Measurements from ENCODE around the gene EMP1.

The EMP1 gene

DNA sequence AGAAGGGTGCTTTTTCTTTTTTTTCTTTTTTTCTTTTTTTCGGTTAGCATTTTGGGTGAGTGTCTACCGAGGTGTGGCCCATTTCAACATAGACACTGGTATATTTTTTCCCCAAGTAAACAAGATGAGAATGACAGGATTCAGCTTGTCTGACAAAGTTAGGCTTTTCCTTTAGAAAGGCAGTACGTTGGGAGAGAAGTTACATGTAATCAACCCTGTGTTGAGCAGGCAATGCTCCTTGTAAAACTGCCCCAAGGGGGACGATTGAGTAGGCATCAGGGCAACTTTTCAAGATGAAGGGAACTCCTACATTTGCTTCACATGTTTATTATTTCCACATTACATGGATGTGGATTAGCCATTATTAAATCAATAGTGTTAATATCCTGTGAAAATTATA, 1.7 kb downstream of the EMP1 start:
- DNase-seq, result no peak

DNA sequence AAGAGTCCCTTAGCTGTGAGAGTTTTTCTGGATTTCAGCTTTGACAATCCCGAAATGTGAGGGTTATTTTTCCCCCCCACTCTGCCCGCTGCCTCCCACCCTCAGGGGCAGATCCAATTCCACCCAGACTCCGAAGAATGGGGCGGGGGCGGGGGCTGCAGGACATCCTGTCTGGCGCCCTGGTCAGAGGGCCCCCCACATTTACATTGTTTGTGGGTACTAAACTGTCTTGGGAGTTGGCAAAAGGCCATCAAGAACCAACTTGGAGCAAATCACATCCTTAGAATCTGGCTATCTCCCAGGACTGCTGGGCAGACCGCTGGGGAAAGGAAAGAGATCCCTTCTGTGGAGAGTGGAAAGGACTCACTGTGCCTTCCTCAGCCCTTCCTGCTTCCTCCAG, 2.4 kb downstream of the EMP1 start:
- peak; percentile 73 for DNase-seq

DNA sequence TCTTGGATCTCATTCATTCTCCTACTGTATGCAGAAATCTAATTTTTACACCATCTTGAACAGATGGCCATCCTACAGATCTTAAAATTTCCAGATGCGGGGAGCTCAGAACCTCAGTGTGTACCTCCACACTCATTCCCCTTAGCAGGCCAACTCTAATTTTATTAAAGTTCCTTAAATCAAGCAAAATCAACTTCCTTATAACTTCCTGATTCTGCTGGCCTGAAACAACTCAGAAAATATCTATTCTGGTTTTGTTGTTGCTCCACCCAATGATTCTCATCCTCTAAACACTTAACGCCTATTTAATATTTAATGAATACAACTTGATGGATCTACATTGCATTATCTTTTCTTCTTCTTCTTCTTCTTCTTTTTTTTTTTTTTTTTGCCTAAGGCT, 3.1 kb downstream of the EMP1 start:
- no peak for DNase-seq

DNA sequence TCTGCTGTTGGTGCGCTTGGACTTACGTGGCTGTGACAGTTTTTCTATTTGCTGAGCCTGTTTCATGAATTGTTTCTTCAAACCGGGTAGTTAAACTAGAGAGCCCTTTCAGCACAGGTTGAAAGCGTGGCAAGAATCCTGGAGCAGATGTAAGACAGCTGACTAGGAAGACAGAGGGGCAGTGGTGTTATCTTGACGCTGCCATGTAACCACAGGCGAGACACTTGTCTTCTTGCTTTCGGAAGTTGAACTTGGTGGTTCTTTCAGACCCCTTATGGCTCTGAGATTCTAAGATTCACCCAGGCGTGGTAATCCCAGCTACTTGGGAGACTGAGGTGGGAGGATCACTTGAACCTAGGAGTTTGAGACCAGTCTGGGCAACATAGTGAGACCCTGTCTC, 4.3 kb downstream of the EMP1 start:
- DNase-seq, result no peak

DNA sequence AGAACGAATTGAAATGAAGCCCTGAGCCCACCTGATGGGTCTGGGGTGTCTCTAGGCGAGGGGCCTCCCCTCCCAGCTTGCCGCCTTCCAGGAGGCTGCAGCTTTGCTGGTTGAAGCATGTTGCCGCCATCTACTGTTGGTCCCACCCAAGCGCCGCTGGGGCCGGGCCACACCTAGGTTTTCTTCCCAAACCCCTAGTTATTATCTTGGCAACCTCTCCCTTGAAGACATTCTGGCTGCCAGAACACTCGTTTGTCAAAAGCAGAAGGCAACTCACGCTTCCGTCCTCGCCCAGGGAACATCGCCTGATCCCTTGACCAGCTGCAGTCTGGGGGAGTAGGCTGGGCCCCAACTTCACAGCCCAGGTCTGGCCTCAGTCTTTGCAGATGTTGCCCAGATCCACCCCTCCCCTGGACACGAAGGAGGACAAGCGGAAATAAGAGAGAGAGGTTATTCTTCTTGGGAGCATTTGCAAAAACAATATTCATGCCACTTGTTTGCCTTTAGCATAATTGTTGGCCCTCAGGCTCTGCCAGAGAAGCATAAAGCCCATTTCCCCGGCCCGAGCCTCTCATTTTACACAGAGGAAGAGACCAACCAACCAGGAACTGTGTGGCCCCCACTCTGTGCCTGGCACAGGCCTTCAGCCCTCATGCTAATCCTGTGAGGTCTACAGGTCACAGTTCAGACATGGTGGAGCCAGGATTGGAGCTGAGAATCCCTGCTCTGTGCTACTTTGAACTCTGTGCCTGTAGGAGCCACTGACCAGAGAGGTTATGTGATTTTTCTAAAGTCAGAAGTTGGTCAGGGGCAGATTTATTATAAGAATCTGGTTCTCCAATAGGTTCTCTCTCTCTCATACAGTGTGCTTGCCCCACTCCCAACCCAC, 6.8 kb downstream of the EMP1 start:
- DNase-seq, result no peak

DNA sequence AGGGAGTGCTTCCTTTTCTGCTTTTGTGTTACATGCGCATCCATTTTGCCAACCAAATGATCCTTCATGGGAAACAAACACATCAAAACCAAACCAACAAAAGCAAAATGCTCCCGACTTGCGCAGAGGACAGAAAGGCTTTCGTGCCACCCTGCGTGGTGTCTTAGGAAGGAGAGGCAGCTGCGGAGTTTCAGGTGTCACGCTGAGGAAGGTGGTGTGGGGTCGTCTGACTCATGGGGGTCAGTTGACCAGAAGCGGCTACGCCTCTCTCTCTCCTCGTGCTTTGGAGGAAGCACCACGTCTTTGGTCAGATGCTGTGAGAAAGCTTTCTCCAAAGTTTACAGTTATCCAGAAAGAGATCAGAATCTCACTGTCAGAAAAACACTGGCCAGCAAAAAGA, 7.9 kb downstream of the EMP1 start:
- no peak for DNase-seq

DNA sequence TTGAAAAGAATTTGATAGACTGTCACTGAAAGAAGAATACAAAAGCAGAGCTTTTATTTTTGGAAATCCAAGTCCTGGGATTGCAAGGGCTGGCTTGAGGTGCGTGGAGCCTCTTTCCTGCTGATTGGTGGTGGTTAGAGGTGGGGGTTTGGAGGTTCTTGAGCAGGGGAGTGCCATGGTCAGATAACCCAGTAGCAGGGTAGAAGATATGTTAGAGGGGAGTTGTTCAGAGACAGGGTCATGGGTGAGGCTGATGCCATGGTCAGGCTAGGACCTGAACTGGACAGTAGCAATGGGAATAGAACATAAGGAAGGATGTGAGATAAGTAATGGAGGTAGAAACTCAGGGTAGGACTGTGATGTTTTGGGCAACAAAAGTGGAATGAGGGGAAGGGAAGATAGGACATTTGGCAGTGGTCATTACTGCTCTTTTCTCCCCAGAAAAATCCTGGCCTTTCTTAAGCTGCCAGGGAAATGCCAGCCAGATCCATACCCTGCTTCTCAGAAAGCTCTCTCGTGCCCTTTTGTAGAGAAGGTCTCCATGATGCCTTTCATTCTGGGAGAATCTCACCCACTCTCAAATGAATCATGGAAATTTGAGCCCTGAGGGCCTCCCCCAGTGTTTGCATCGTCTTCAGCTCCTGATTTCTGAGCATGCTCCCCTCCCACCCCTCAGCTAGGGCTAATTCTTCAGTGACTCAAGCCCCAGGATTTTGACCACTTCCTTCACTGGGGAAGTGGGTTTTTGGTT, 9.5 kb downstream of the EMP1 start:
- DNase-seq, result peak; percentile 100

DNA sequence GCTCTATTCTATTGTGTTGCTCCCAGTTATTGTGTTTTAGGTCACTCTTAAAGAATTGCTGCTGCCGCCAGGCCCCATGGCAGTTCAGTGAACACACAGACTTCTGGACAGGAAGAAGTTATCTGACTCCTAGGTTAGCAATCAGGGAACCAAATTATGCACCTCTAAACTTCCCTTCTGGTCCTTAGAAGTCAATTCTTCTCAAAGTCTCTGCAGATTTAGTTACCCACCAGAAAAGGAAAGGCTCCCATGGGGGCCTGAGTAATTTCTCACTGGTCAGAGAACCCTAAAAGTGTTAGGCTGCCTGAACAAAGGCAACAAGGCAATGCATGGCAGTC, 10.0 kb downstream of the EMP1 start:
- DNase-seq, result no peak

DNA sequence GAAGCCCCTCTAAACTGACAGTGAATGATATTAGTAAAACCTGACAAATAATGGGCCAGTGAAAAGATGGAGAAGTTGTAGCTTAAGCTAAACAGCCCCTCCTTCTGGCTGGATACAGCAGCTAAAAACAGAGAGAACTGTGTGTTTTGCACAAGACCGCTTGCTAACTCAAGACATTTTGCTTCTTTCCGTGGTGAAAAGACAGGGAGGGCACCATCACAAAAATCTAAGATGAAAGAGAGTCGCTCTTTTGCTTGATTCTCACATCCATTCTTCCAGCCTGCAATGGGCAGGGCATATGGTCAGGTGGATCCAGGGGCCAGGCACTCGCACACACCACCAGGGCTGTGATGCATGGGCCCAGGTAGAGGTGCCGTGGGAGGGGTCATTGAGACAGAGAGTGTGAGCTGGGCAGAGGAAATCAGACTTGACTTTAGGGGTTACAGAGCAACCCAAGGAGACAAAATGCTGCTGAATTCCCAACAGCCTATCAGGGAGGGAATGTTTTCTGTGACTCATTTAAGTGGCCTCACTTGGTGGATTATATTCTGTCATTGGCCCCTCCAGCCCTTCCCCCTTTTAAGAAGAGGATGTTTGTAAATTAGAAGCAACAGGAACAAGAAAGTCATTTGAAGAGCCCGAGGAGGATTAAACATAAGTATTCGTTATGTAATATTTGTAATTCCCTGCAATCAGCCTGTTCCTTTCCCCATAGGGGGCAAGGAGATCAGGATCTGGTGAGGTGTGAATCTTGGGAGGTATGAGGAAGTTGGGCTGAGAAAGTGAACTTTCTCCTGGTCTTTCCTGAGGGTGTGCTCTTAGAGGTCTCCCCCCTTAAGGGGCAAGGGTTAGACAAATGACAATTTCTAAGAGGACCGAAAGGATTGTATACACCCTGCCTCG, 12.3 kb downstream of the EMP1 start:
- DNase-seq, result peak; percentile 51

DNA sequence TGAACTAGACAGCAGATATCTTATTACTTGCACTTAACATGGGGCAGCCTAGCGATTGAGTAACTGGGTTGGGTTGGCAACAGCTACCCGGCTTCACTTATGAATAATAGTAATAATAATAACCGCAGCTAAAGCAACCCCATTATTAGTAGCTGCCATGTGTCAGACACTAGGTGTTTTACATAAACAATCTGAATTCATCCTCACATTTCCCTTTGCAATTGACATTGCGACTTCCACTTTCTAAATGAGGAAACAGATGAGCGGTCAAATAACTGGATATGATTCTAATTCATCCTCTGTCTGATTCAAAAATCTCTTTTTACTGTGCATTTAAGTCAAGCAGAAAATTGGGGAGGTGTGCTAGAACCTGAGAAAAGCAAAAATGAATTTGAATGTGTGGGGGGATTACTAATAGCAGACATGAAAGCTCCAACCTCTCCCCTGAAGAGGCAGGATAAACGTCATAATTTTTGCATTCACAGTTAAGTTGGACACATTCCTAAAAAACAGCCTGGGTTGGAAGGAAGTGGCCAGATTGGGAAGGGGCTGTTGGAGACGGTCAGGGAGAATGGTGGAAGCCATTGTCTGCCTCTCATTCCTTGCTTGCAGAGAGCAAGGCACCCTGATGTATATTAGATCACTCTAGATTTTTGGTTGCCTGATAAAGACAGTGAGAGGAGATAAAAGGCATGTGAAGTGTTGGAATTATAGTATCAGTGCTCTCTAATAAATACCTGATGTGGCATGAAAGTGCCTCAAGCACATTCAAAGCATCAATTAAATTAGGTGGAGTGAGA, 13.1 kb downstream of the EMP1 start:
- DNase-seq, result no peak

DNA sequence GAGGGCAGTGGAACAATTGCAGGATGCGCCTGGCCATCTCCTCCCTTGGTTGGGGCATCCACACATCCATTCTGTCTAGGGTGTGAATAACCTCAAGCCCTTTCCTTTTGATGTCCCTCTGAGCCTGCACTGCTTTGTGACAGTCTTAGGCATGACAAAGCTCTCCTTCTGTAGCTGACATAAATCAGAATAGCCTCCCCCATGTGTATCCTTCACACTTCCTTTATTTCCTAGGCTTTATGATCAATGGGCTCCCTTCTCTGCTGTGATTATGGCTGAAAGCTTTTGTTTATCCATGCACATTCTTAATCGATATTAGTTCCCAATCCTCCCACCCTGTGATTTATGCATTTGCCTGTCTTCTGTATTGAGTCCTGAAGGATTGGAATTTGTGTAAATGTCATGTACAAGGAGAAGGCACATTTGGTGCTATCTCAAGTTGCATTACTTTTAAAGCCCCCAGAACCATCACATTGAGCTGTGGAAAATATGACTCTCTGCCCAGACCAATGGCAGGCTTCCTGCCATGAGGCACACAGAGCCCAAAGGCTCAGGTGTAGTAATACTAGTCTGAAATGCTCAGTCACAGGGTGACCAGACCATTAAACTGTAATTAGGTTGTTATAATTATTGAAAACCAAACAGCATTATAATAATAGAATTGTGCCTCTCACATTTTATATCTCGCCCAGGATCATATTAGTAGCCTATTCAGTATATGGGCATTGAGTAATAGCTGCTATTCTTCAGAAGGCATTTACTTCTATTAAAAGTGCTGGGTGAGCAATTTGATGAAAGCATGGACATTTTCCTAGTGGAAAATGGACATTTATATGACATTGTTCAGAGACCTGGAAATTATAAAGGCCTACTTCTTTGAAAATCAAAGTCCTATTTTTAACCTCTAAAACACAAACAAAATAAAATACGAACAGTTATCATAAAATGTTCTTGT, 14.0 kb downstream of the EMP1 start:
- DNase-seq, result no peak

DNA sequence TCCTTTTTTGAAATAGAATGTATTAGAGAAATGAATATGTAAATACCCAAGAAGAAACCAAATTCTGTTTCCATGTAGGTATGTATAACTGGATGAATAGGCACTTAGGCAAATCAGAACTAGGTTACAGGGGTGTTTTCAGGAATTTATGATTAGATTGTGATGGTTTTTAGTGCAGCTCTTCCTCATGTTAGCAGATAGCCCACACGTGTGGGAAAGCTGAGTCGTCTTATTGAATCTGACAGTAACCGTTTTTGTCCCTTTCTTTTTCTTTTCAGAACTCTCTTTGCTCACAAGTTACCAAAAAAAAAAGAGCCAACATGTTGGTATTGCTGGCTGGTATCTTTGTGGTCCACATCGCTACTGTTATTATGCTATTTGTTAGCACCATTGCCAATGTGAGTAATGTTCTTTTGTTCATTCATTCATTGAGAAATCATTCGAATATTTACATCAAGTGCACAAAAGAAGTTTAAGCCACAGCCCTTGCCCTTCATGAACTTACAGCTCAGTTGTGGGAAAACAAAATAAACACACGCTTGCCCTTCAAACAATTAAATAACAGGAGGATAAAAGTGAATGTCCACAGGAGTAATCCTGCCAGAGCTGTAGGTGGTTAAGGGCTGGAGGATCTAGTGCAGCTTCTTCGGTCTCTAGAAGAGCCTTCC, 14.8 kb downstream of the EMP1 start:
- DNase-seq, result peak; percentile 33

DNA sequence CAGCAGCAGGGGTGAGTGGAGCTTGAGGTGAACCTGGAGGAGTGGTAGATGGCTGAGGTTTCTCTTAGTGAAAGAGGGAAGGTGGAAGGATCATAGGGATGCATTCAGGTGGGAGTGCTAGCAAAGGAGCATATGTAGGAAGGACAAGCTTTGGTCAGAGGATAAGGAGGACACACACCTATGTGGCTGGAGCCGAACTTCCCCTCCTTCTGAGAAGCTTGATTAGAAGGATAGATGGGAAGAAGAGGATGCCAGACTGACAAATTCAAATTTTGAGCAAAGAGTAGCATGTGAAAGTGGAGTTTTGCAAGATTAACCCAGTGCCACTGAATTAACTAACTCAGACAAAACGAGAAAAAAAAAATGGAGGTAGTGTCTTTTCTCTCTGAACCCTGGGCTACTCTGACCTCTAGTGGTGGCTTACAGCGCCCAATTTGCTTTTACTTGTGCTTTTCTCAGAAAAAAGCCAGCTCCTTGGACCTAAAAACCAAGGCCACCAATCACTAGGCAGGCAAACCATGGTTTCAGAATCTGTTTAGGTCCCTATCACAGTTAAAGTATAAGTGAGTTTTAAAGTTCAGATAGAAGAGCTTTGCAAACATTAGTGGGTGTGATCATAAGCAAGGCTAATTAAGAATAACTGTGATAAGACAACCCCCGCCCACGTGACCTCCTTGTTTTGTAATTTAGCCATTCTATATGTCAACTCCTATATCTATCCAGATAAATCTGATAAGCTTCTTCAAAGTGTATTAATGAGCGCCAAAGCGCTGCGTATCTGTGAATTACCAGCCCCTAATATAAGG, 15.5 kb downstream of the EMP1 start:
- peak; percentile 75 for DNase-seq

DNA sequence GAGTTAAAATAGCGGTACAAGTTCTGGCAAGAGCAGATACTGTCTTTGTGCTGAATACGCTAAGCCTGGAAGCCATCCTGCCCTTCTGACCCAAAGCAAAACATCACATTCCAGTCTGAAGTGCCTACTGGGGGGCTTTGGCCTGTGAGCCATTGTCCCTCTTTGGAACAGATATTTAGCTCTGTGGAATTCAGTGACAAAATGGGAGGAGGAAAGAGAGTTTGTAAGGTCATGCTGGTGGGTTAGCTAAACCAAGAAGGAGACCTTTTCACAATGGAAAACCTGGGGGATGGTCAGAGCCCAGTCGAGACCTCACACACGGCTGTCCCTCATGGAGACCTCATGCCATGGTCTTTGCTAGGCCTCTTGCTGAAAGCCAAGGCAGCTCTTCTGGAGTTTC, 18.5 kb downstream of the EMP1 start:
- DNase-seq, result no peak

DNA sequence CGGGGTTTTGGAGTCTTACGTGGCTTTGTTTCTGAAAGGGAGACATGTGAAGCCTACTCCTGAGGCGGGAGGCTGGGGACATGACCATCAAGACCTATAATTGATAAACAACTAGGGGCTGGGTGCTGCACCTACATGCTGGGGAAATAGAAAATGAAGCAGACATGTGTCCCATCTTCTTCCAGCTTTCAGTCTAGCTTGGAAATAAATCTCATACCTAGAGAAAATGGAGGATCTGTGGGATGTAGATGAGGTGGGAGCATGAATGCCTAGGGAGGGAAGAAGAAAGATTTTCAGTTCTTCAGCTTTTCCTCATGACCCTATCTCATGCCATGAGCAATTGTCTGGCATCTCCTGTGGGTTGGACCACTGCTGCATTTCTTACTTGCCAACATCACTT, 22.1 kb downstream of the EMP1 start:
- DNase-seq, result no peak

DNA sequence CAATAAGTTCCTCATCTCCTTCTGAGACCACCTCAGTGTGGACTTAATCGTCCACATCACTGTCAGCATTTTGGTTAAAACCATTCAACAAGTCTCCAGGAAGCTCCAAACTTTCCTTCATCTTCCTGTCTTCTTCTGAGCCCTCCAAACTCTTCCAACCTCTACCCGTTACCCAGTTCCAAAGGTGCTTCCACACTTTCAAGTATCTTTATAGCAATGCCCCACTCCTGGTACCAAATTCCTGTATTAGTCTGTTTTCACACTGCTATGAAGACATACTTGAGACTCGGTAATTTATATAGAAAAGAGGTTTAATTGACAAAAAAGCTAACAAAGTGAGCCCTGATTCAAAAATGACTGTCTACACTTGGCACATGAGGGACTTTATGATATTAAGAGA, 22.8 kb downstream of the EMP1 start:
- no peak for DNase-seq

DNA sequence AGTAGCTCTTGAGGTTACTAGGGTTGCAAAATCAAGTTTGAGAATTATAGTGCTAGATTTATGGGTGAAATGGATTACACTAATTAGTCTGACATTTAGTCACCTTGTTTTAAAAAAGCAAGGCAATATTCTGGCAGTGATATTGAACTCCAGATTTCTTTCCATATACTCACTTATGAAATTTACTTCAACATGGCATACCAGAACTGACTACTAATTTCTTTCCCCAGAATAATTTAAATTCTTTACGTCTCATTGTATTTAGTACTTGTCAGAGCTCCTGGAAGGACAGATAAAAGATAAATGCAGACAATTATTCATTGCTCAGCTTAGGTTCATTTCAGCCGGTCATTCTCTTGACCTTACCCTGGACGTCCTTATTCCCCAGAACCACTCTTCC, 24.3 kb downstream of the EMP1 start:
- DNase-seq, result peak; percentile 81

DNA sequence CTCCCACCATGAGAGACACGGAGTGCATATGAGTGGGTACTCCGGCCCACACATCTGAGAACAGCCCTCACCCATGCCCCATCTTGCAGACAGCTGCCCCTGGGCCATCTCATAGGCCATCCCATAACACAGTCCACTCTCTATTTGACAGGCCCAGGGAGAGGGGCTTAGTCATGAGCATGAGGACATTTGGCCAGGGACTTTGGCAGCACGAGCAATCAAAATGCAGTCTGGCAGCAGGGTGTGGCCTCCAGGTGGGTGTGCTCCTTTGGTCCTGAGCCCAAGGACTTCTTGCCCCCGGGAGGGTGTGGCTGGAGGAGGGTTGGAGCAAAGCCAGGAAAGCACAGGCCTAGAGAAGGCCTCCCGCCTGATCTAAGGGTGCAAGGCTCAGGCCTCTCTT, 25.6 kb downstream of the EMP1 start:
- no peak for DNase-seq

DNA sequence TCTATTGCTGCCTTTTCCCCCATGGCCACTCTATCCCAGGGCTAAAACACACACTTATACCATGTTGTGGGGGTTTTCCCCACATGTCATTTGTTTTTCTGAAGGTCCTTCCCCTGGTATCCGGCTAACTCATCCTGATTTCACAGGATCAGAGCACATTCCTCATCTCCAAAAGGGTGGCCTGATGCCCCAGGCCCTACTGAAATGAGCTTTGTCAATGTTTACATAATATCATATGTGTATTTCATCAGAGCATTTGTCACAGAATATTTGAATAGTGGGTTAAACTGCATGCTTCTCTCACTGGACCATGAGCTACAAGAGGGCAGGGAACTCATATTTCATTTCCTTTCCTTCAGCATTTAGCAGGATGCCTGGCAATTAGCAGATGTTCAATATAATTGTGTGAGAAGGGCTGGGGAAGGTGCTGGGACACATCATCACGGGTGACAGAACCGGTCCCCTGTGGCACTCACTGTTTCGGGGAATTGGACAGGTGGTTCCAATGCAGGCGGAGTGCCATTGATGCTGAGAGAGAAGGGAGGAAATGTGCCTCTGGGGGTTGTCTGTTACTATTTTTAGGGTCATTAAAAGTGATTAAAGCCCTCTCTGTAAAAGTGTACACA, 26.8 kb downstream of the EMP1 start:
- peak; percentile 98 for DNase-seq
